HUES64 (cell line): ENCODE measurements around the gene DNAH14.
"Not testable (repeated sequence)": the region's sequence is repeated elsewhere in the genome, so short reads cannot be mapped to it uniquely, and the experiment has no call there.

ENCODE experiments used
- H3K27ac ChIP-seq: 2 replicates; pipeline ENCODE4 v1.7.0; 2013; ENCODE audit warnings: low read depth, low read length, inconsistent platforms
- H3K27me3 ChIP-seq: 2 replicates; pipeline ENCODE4 v1.6.1; 2013; ENCODE audit warnings: mild to moderate bottlenecking, low read length; ENCODE audit not compliant: insufficient read depth
- H3K36me3 ChIP-seq: 2 replicates; pipeline ENCODE4 v1.6.1; 2013; ENCODE audit warnings: mild to moderate bottlenecking, low read length; ENCODE audit not compliant: insufficient read depth
- H3K4me1 ChIP-seq: 2 replicates; pipeline ENCODE4 v1.6.1; 2013; ENCODE audit warnings: mild to moderate bottlenecking, low read length, moderate library complexity; ENCODE audit not compliant: insufficient read depth
- H3K4me3 ChIP-seq: 2 replicates; pipeline ENCODE4 v1.5.1; 2013; ENCODE audit warnings: mild to moderate bottlenecking, low read length, moderate library complexity
- H3K9ac ChIP-seq: 2 replicates; pipeline ENCODE4 v1.6.1; 2013; ENCODE audit warnings: mild to moderate bottlenecking, low read depth, low read length
- H3K9me3 ChIP-seq: 2 replicates; pipeline ENCODE4 v1.6.1; 2013; ENCODE audit warnings: low read depth, low read length; ENCODE audit not compliant: insufficient read depth
- WGBS: fragments of 150-250, 120-280 bp; methylation state at CpG from one replicate; pipeline ENCODE4 v1.1.7; 2013; ENCODE audit warnings: missing lambda C conversion rate; 5-methylcytosine and 5-hydroxymethylcytosine counted together

DNAH14 gene

GRCh38 chr1:225097175-225097574, 167.7 kb downstream of the DNAH14 start:
- Histone ChIP-seq H3K27me3 (no peaks in the 10 kb centered on the region), H3K9me3 (peaks cover 11% of the 10 kb centered on the region), H3K36me3 (no peaks in the 10 kb centered on the region), H3K27ac (no peak overlapping the region), H3K4me1 (no peaks in the 10 kb centered on the region), H3K4me3 (no peak overlapping the region), H3K9ac (no peak overlapping the region)
- 97% methylated on average over 2 of the region's 3 CpGs for WGBS

- H3K4me3 ChIP-seq = no peak overlapping the region
- no peaks in the 10 kb centered on the region for H3K36me3 ChIP-seq
- H3K4me1 ChIP-seq = no peaks in the 10 kb centered on the region
- no peak overlapping the region for H3K9ac ChIP-seq
- H3K27ac ChIP-seq = no peak overlapping the region
- no peaks in the 10 kb centered on the region for H3K27me3 ChIP-seq
- H3K9me3 ChIP-seq = peaks cover 3% of the 10 kb centered on the region; the same call in 1 of the 2 replicates
Observed at GRCh38 chr1:225111000-225111399, 181.5 kb downstream of the DNAH14 start.

- H3K4me3 ChIP-seq = no peak overlapping the region
- H3K9ac ChIP-seq = no peak overlapping the region
Observed at GRCh38 chr1:225113265-225113664, 183.8 kb downstream of the DNAH14 start.

GRCh38 chr1:225114354-225114990, 185.0 kb downstream of the DNAH14 start:
- no peaks in the 10 kb centered on the region for H3K36me3 ChIP-seq
- no peak overlapping the region for H3K27ac ChIP-seq
- 93% methylated on average over 1 of the region's 1 CpG for WGBS
- no peaks in the 10 kb centered on the region for H3K4me1 ChIP-seq
- no peaks in the 10 kb centered on the region for H3K9me3 ChIP-seq
- no peak overlapping the region for H3K4me3 ChIP-seq
- H3K9ac ChIP-seq = no peak overlapping the region
- H3K27me3 ChIP-seq = no peaks in the 10 kb centered on the region

More at GRCh38 chr1:225113265-225113664, 183.8 kb downstream of the DNAH14 start:
- Histone ChIP-seq H3K27ac (no peak overlapping the region), H3K36me3 (no peaks in the 10 kb centered on the region), H3K4me1 (no peaks in the 10 kb centered on the region), H3K27me3 (no peaks in the 10 kb centered on the region), H3K9me3 (no peaks in the 10 kb centered on the region)
- WGBS = 89% methylated on average over 1 of the region's 1 CpG

GRCh38 chr1:225119307-225119706, 189.8 kb downstream of the DNAH14 start:
- no peak overlapping the region for H3K4me3 ChIP-seq
- H3K9me3 ChIP-seq = no peaks in the 10 kb centered on the region
- no peak overlapping the region for H3K27ac ChIP-seq
- 84% methylated on average over 2 of the region's 3 CpGs for WGBS
- H3K36me3 ChIP-seq = no peaks in the 10 kb centered on the region
- peaks cover 6% of the 10 kb centered on the region; the same call in 1 of the 2 replicates for H3K4me1 ChIP-seq
- H3K9ac ChIP-seq = no peak overlapping the region
- no peaks in the 10 kb centered on the region for H3K27me3 ChIP-seq

- H3K36me3 ChIP-seq = no peaks in the 10 kb centered on the region; the same call in 1 of the 2 replicates
- H3K27me3 ChIP-seq = no peaks in the 10 kb centered on the region
- no peaks in the 10 kb centered on the region for H3K9me3 ChIP-seq
- WGBS = 98% methylated on average over 2 of the region's 2 CpGs
- H3K9ac ChIP-seq = no peak overlapping the region
- H3K4me1 ChIP-seq = peaks cover 6% of the 10 kb centered on the region; the same call in 1 of the 2 replicates
- H3K4me3 ChIP-seq = no peak overlapping the region
- H3K27ac ChIP-seq = no peak overlapping the region
Observed at GRCh38 chr1:225121095-225121494, 191.6 kb downstream of the DNAH14 start.

GRCh38 chr1:225131869-225132268, 202.4 kb downstream of the DNAH14 start:
- no peaks in the 10 kb centered on the region for H3K9me3 ChIP-seq
- H3K9ac ChIP-seq = no peak overlapping the region
- no peaks in the 10 kb centered on the region for H3K4me1 ChIP-seq
- H3K36me3 ChIP-seq = no peaks in the 10 kb centered on the region
- WGBS = 100% methylated on average over 1 of the region's 1 CpG
- H3K27me3 ChIP-seq = no peaks in the 10 kb centered on the region
- no peak overlapping the region for H3K4me3 ChIP-seq
- no peak overlapping the region for H3K27ac ChIP-seq

GRCh38 chr1:225137976-225138375, 208.5 kb downstream of the DNAH14 start:
- Histone ChIP-seq H3K27ac (no peak overlapping the region), H3K36me3 (no peaks in the 10 kb centered on the region), H3K4me3 (no peak overlapping the region), H3K9ac (no peak overlapping the region), H3K4me1 (no peaks in the 10 kb centered on the region), H3K27me3 (no peaks in the 10 kb centered on the region), H3K9me3 (no peaks in the 10 kb centered on the region)
- WGBS = 97% methylated on average over 3 of the region's 3 CpGs

- Histone ChIP-seq H3K4me3 (no peak overlapping the region), H3K36me3 (no peaks in the 10 kb centered on the region), H3K9me3 (no peaks in the 10 kb centered on the region), H3K9ac (no peak overlapping the region), H3K27me3 (no peaks in the 10 kb centered on the region), H3K27ac (no peak overlapping the region), H3K4me1 (no peaks in the 10 kb centered on the region)
Observed at GRCh38 chr1:225143001-225143400, 213.5 kb downstream of the DNAH14 start.

GRCh38 chr1:225146478-225146877, 217.0 kb downstream of the DNAH14 start:
- H3K9ac ChIP-seq = no peak overlapping the region
- H3K9me3 ChIP-seq = no peaks in the 10 kb centered on the region
- 85% methylated on average over 5 of the region's 5 CpGs for WGBS
- H3K27ac ChIP-seq = no peak overlapping the region
- H3K4me3 ChIP-seq = no peak overlapping the region
- no peaks in the 10 kb centered on the region for H3K27me3 ChIP-seq
- no peaks in the 10 kb centered on the region for H3K36me3 ChIP-seq
- H3K4me1 ChIP-seq = no peaks in the 10 kb centered on the region

GRCh38 chr1:225147791-225148190, 218.3 kb downstream of the DNAH14 start:
- H3K4me3 ChIP-seq, H3K4me1 ChIP-seq, H3K9ac ChIP-seq, H3K27ac ChIP-seq, H3K36me3 ChIP-seq, H3K27me3 ChIP-seq, H3K9me3 ChIP-seq: not testable (repeated sequence)

GRCh38 chr1:225152061-225152460, 222.6 kb downstream of the DNAH14 start:
- H3K9me3 ChIP-seq = no peaks in the 10 kb centered on the region

More at GRCh38 chr1:225152061-225152460, 222.6 kb downstream of the DNAH14 start:
- no peaks in the 10 kb centered on the region for H3K4me1 ChIP-seq
- H3K27ac ChIP-seq = no peak overlapping the region
- no peaks in the 10 kb centered on the region for H3K27me3 ChIP-seq
- no peak overlapping the region for H3K4me3 ChIP-seq
- no peak overlapping the region for H3K9ac ChIP-seq
- H3K36me3 ChIP-seq = no peaks in the 10 kb centered on the region
